ENCODE measurements around the gene RHBDD1. TPM values are rescaled to one million over a fixed set of nuclear protein-coding genes. Genes with fewer than 3 reads are reported as not detected.
A peak's percentile ranks its signal among the peaks of the same experiment; 100 is the strongest.

The RHBDD1 gene
- total and polyA plus RNA-seq, 2 experiments from 2014 or later: 20.1 to 20.9 TPM

DNA sequence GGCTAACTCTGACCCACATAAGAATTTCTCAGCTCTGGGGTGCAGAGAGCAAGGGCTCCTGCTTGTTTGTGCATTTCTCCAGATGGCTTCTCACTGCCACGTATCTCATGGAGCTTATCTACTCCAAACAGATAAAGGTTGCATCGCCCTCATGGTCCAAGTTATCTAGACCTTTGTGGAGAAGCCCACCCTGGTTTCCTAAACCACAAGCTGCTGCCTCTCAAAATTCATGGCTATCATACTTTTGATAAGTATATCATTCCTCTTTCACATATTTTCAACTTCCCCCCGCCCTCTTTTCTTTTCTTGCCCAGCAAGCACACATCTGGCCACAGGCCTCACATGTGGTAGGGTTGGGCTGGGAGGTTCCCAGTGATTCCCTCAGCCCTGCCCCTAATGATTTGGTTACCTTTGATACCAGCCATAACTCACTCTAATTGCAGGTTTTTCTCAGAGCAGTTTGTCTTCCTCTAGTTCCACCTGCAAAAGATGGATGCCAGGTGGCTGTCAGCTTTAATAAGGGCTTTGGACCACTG lies 146.0 kb downstream of the RHBDD1 start:
- H4K20me1 ChIP-seq (ENCODE audit: insufficient read depth, poor library complexity, severe bottlenecking): no peaks in the 10 kb centered on the region
- DNase-seq (ENCODE audit: low spot score): peak; percentile 47
- no peaks in the 10 kb centered on the region for H3K9me3 ChIP-seq (ENCODE audit: low read depth)
- no peaks in the 10 kb centered on the region for H3K36me3 ChIP-seq (replicated peaks; ENCODE audit: insufficient read depth, low read depth)
- no peaks in the 10 kb centered on the region for H3K27me3 ChIP-seq
- H3K79me2 ChIP-seq: no peaks in the 10 kb centered on the region
- TF ChIP-seq EZH2phosphoT487 (IDR thresholded peaks at IDR 0.05; ENCODE audit: low read depth, severe bottlenecking, unreplicated experiment) (no peak), EZH2 (IDR thresholded peaks at IDR 0.05; ENCODE audit: borderline replicate concordance) (no peak), CTCF (IDR thresholded peaks at IDR 0.05; ENCODE audit: poor library complexity) (no peak)
- 60% methylated on average over 3 of the region's 3 CpGs for WGBS (ENCODE audit: low lambda C conversion rate, missing lambda C conversion rate)
- H2AFZ ChIP-seq: no peak overlapping the region
- no peak overlapping the region for H3K4me2 ChIP-seq
- no peaks in the 10 kb centered on the region for H3K9me2 ChIP-seq (replicated peaks; ENCODE audit: insufficient read depth)
- H3K4me3 ChIP-seq: no peak overlapping the region
- H3K27ac ChIP-seq: peak overlapping the region; percentile 11
- peaks cover 24% of the 10 kb centered on the region for H3K4me1 ChIP-seq (ENCODE audit: insufficient read depth)

DNA sequence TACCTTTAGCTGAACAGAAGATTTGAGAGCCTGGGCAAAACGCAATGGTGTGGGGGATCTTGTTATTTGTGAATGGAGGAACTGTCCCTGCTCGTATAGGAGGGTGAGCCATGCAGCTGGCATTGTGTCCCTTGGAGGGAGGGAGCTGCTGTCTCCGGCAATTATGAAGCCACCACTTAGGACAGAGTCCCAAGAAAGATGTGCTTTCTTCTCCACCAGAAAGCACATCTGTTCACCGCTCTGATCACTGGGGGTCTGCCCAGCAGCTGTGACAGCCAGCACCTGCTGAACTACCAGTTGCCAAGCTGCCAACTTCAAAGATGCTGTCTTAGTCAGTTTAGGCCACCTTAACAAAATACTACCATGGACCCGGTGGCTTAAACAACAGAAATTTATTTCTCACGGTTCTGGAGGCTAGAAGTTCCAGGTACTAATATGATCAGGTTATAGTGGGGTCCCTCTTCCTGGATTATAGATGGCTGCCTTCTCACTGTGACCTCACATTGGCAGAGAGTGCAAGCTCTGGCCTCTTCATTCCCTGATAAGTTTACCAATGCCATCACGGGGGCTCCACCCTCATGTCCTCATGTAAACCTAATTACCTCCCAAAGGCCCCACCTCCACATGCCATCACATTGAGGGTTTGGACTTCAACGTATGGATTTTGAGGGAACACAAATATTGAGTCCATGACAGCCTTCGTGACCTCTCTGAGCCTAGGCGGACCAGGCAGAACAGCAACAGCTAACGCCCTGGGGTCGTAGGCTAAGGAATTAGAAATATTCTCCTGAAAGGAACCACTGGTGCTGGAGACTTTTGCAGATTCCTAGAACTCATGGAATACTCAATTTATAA lies 148.3 kb downstream of the RHBDD1 start:
- DNase-seq (ENCODE audit: low spot score): no peak
- no peak overlapping the region for H3K4me2 ChIP-seq
- no peak overlapping the region for H2AFZ ChIP-seq
- no peaks in the 10 kb centered on the region for H3K9me2 ChIP-seq (replicated peaks; ENCODE audit: insufficient read depth)
- no peaks in the 10 kb centered on the region for H3K9me3 ChIP-seq (ENCODE audit: low read depth)
- H3K79me2 ChIP-seq: no peaks in the 10 kb centered on the region
- no peak overlapping the region for H3K4me3 ChIP-seq
- no peak overlapping the region for H3K27ac ChIP-seq
- 87% methylated on average over 12 of the region's 12 CpGs for WGBS (ENCODE audit: low lambda C conversion rate, missing lambda C conversion rate)
- no peaks in the 10 kb centered on the region for H3K36me3 ChIP-seq (replicated peaks; ENCODE audit: insufficient read depth, low read depth)
- H3K27me3 ChIP-seq: no peaks in the 10 kb centered on the region
- peaks cover 14% of the 10 kb centered on the region for H3K4me1 ChIP-seq (ENCODE audit: insufficient read depth)
- no peak for TF ChIP-seq EZH2phosphoT487 (IDR thresholded peaks at IDR 0.05; ENCODE audit: low read depth, severe bottlenecking, unreplicated experiment)
- TF ChIP-seq EZH2 (IDR thresholded peaks at IDR 0.05; ENCODE audit: borderline replicate concordance): no peak
- H4K20me1 ChIP-seq (ENCODE audit: insufficient read depth, poor library complexity, severe bottlenecking): no peaks in the 10 kb centered on the region

DNA sequence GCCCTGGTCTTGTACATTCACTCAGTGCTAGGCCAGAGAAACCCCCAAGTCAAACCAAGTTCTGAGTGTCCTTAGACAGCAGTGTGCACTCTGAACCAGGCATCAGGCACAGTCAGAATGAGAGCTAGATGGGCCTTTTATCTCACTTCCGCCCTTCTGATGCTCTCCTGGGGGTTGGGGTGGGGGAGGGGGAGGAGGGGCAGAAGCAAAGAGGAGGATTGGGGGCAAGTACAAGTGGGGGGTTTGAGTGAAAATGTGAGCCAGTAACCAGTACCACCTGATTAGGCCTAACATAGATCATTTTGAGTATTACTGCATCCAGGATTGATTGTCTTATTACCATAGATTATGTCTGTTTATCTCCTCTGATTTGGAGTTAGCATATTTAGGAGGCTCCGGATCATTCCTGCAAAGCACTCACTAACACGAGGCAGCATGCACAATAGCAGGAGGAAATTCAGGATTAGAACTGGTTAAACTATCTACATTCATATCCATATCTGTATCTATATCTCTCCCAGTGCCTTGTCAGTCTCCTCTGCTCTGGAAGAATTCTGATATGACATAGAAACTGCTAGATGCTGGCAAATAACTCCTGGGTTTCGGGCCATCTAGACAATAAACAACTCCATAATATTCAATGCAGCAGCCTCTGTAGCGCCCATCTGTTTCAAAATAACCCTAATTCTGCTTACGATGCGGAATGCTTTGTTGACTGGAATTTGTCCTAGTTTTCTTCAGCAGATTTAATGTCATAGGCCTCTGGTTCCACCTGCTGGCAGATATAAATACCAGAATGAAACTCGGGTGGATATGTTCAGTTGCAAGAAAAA lies 149.1 kb downstream of the RHBDD1 start:
- Histone ChIP-seq H3K4me1 (ENCODE audit: insufficient read depth) (peaks cover 14% of the 10 kb centered on the region), H3K27ac (no peak overlapping the region), H3K27me3 (no peaks in the 10 kb centered on the region), H3K9me2 (replicated peaks; ENCODE audit: insufficient read depth) (no peaks in the 10 kb centered on the region), H3K9me3 (ENCODE audit: low read depth) (no peaks in the 10 kb centered on the region), H3K79me2 (no peaks in the 10 kb centered on the region), H3K4me2 (peak overlapping the region; percentile 35), H4K20me1 (ENCODE audit: insufficient read depth, poor library complexity, severe bottlenecking) (no peaks in the 10 kb centered on the region), H3K4me3 (no peak overlapping the region), H2AFZ (no peak overlapping the region), H3K36me3 (replicated peaks; ENCODE audit: insufficient read depth, low read depth) (no peaks in the 10 kb centered on the region)
- no peak for TF ChIP-seq EZH2phosphoT487 (IDR thresholded peaks at IDR 0.05; ENCODE audit: low read depth, severe bottlenecking, unreplicated experiment)
- peak; percentile 80 for TF ChIP-seq CTCF (IDR thresholded peaks at IDR 0.05; ENCODE audit: poor library complexity)
- DNase-seq (ENCODE audit: low spot score): peak; percentile 81
- WGBS (ENCODE audit: low lambda C conversion rate, missing lambda C conversion rate): 21% methylated on average over 8 of the region's 8 CpGs

Measured in hepatocyte (in vitro differentiated cells).